HG03066 (cell line): ENCODE measurements around the gene FOXO1.

Source experiments
- ATAC-seq: cut with Tn5 transposase; IDR thresholded peaks from one replicate; pipeline ENCODE4 v1.9.1; 2021; ENCODE audit warnings: low read depth; ENCODE audit not compliant: unreplicated experiment

FOXO1 gene

DNA sequence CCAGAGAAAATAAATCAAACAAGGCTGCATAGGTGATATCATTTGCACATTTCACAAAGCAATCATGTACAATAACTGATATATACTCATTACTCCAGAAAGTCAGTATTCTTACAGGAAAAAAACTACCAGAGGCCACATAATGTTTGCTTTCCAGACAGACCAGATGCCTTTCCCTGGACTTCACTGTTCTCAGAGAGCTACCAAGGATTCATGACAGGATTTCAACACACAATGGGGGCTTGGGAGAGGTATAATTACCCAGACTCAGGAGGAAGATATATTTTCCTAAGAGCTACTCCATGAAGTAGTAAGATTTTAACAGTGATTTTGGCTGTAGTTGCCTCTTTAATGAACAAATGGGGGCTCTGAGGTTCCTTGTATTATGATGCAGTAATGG, 110.0 kb downstream of the FOXO1 start:
- ATAC-seq: no peak

DNA sequence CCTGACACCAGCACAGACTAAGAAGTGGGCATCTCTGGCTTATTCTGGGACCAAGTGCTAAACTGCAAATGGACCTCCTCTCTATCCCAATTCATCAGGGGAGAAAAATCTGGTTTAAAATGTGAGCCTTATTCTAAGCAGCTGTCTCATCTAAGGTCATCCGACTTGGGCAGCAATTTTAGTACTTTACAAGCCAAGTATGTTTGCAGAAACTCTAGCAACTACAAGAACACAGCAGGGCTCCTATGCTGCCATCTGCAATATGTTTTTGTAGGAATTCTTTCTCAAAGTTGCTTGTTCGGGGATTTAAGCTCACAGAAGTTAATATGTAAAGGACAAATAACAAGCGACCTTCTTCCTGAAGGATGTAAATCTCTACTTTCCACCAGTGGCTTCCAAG, 113.1 kb downstream of the FOXO1 start:
- ATAC-seq: no peak

DNA sequence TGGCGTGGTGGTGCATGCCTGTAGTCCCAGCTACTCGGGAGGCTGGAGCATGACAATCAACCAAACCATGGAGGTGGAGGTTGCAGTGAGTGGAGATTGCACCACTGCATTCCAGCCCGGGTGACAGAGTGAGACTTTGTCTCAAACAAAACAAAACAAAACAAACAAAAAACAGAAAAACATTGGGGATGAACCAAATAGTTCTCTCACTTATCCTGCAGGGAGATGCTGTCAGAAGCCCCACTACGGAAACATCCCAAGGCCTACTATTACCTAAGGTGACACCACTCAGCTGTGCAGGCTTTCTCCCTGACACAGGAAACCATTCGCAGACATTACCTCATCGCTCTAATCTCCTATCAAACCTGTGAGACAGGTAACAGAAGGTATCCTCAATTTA, 113.5 kb downstream of the FOXO1 start:
- no peak for ATAC-seq

DNA sequence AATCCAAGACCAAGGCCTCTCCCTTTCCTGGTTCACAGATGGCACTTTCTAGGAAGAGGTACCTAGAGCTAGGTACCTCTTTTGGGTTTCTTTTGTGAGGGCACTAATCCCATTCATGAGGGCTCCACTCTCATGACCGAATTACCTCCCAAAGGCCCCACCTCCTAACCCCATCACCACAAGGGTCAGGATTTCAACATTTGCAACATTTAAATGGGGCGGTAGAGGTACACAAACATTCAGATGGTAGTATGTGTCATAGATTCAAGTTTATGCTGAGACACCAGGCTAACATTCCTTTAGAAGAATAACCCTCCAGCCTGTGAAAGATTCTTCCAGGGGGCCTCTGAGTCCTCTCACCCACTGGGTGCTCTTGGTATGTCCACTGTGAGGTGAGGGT, 116.3 kb downstream of the FOXO1 start:
- no peak for ATAC-seq

DNA sequence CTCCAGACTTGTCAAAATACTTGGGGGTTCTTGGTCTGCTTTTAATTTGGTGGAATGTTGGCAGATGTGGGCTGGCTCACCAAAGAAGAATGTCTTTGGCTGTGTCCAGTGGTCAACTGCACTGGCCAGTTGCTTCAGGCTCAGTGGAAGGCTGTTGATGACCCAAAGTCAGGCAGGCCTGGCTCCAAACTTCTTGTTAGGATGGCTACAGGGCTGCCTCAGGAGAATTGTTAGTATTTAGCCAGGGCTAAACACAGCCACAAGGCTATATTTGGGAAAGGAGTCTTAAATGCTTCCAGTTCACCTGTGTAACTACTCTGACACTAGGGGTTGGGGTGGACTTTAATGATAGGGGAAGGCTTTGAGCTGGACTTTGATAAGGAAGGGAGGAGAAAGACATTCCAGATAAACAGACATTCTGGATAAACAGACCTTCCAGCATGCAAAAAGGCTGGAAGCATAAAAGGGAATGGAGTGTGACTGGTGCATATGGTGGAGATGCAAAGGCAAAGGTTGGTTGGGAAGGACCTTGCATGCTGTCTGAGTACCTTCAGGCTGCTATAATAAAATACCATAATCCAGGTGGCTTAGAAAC, 116.8 kb downstream of the FOXO1 start:
- no peak for ATAC-seq

DNA sequence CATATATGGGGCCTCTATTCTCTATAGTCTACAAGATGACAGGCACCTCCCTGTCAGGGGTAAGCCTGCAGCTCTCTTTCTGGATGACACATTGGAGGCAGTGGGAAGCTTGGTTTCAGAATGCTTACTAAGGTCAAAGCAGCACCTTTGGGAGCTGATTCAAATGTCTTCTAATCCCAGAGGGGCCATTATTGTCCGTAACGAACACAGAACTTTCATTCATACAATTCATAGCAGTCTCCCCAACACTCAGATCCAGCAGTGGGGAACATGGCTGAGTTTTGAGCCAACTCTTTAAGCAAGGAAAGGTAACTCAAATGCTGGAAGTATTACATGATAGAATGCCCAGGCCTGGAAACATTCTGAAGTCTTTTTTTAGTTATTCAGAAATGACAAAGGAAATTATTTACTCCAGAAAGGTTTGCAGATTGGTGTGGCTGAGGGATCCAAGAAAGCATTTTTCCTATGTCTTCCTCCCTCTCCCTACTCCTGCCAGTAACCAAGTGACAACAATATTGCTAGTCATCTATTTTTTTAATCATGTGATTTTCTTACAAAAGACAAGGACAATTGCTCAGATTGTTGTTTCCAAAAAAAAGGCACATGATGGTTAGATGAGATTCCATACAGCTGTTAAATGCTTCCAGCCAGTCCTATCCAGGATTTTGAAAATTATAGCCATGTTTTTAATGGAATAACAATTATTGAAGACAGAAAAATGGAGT, 118.7 kb downstream of the FOXO1 start:
- ATAC-seq: no peak

DNA sequence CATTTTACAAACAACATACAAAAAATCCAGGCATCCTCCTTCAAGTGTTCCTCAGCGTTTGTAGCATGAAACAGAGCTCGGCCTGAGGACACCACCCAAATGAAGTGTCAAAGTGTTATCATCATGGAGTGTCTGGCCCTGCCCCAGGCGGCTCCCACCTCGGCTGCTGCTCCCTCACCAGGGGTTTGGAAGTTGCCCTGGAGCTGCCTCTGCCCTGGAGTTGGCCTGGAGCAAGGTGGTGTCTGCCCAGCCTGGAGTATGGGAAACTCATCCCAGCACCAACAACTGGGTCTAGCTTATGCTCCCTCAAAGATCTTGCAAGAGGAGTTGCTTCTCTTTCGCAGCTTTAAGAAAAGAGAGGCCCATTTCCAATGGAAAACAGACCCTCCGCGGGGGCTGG, 120.4 kb downstream of the FOXO1 start:
- ATAC-seq: no peak

DNA sequence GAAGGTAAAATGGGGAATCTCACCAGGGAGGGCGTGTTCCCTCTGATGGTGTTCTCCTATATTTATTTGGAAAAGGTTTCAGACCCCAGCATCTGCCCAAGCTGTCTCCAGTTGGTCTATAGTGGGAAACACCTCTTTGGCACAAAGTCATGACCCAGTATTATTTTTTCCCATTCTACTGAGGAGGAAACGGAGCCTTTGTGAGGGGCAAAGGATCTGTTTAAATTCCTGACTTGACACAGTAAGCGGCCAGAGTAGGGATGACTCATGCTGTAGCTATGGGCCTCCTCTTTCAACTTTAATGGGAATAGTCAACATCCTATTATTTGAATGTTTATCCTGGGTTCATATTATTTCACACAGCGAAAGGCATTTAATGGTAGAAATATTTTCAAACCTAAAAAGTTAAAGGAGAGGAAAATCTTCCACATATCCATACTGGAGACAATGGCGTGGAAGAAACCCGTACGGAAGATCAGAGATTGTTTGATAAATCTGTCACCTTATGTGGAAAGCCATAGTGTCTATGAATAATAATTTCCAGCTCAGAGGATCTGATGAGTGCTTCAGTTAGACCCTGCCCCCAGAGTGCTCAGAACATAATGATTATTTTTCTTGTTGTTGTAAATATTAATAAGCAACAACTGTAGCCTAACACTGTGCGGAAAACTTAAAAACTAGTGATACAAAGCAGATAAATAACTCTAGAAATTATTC, 126.0 kb downstream of the FOXO1 start:
- ATAC-seq: no peak

DNA sequence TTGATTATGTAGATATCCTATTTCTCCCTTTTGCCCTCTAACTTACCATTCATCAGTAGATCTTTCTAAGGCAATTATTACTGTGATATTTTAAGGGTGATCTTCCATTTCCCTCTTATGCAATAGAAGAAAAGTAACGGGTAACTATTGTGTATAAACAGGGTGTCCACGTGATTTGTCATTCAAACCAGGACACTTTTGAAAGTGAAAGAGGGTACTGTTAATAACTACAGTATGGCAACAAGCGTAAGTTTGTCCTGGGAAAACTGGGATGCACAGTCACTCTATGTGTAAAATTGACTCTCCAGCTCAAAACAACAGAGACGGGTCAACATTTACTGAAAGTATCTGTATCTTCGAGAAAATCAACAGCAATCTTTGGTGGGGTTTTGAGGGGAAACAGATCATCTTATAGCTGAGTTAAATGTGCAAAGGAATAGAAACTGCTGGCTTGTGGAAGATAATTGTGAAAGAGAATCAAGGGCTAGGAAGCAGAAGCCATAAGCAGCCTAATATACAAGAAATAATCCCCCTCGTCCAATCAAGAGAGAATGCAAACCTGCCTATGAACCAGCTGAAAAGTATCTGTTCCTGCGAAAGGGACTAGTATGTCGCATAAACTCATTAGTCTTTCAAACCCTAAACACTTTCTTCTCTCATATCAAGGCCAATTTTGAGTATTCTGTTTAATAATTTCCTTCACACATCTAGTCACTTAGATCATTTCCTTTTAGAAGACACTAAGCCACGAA, 126.7 kb downstream of the FOXO1 start:
- no peak for ATAC-seq

DNA sequence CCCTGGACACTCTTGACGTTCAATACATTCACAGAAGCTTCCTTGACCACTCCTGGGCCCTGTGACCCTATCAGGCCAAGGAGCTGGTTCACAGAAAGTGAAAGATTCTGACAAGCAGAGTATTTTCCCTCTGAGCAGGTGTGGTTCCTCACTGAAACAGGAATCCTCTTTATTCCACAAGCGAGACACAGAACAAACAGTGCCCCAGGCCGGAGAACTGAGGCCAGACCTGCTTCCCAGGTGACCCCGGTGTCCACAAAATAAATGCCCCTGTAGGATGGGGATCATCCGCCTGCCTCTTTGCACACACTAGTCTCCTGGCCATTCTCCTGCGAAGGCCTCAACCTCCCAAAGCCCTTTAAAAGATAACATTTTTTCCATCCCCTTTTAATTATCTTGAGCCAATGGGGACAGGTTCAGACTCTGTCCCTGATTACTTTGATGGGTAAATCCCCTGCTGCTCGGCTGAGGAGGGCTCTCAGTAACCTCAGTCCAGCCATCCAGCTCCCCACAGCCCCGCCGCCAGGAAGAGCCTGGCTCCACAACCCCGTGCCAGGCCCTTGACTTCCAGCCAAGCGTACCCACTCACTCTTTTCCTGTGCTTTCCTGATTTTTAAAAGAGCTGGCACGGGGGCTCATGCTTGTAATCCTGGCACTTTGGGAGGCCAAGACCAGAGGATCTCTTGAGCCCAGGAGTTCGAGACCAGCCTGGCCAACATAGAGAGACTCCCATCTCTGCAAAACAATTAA, 129.1 kb downstream of the FOXO1 start:
- no peak for ATAC-seq

DNA sequence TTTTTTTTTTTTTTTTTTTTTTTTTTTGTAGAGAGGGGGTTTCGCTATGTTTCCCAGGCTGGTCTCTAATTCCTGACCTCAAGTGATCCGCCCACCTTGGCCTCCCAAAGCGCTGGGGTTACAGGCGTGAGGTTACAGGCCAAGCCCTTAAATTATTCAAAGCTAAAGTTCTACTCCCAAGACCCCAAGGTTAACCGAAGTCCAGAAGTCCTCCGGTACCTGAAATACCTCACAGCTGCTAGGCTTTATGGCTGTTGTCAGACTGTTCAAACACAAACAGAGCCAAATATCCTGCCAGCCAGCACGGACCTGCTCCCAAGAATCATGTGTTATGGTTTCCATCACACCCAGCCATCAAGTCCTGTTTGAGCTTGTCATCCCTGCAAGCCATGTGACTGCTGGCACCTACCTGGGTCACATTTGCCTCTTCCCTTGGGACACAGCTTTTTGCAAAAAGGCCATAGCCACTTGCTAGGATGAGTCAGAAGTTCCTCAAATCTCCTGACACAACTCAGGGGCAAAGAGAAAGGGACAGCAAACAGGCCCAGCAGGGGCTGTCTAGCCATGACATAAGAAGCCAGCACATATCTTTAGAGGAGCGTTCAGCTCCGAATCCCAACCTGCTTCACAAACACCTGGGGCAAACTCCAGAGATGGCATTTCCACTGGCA, 129.9 kb downstream of the FOXO1 start:
- ATAC-seq: no peak

DNA sequence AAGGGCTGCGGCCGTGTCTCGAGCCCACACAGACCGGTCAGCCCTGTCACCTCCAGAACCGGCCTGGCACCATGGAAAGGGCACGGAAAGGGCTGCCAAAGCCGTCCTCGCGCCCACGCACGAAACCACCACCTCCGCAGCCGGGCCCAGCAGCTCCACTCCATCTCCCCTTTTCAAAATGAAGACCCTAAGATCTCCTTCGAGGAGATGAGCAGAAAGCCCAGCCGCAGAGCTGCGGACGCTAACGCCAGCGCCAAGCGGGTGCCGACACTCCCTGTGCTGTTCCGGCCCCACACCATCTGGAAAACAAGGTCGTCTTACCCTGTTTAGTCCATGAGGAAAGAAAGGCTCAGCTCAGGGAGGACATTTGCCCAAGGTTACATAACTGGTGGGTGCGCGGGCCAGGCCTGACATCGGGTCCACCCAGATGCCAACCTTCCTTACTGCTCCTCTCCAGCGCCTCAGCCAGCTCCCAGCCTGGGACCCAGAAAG, 131.1 kb downstream of the FOXO1 start:
- no peak for ATAC-seq

DNA sequence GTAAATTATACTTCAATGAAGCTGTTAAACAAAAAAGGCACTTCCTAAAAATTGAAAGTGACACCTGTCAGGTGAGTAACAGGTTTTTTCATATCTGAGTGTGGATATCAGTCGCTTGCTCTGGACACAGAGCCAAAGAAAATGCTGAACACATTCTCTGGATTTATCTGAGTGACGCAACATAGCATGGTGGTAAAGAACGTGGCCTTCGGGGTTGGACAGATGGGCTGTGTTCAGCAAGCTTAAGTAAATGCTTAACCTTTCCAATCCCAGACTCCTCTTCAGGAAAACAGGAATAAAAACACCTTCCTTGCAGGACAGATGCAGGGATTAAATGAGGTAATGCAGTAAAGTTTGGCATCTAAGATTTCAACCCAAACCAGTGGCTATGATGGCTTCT, 132.0 kb downstream of the FOXO1 start:
- no peak for ATAC-seq

DNA sequence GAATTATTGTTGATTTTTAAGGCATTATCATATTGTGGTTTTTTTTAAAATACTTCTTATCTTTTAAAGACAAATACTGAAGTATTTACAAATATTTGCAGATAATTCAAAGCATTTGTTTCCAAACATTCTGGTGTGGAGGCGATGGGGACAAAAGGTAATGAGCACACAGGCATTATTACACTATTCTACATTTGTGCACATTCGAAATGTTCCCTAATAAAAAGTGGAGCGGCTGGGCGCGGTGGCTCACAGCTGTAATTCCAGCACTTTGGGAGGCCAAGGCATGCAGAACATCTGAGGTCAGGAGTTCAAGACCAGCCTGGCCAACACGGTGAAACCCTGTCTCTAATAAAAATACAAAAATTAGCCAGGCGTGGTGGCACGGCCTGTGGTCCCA, 133.4 kb downstream of the FOXO1 start:
- no peak for ATAC-seq

DNA sequence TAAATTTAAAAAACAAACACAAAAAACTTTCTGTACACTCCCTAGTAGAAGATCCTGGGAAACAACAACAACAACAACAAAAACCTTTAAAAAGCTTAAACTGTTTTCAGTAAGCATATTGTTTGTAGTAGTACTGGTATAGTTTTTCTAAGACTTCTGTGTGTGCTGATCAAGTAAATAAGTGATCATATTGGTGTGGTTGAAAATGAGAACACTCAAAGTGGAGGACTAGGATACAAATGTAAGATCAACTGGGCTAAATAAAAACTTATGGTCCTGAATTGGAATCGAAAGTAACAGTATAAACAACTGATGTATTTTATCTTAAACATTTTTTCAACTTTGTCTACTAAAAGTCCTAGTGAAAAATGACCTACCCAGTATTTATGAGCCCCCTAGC, 135.5 kb downstream of the FOXO1 start:
- peak; percentile 52 for ATAC-seq

DNA sequence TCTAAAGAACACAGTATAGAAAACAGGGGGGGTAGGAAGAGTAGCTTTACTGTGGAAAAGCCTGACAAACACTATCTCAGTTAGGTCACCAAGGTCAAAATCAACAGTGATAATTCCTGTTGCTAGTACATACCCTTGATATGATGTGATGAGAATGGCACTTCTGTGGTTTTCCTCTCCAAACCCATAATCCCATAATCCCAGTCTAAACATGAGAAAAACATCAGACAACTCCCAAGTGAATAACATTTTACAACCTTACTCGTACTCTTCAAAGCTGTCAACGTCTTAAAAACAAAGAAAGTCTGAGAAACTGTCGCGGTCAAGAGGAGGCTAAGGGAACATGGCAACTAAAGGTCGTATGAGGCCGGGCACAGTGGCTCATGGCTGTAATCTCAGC, 137.6 kb downstream of the FOXO1 start:
- ATAC-seq: no peak

DNA sequence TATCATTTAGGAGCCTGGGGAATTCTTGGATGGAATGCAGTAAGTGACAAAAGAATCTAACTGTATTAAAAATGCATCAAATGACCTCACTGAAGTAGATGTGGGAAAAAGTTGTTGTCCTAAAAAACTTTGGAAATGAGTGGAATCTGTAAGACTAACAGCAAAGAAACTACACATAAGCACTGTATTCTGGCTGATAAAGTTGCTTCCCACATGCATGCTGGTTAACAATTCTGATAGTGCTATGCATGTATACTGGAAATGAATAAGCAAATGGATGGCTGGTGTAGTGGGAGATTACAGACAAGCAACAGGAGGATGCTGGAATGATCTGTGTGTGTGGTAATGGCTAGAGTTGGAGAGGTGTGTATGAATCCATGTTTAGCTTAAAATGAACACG, 138.5 kb downstream of the FOXO1 start:
- no peak for ATAC-seq

DNA sequence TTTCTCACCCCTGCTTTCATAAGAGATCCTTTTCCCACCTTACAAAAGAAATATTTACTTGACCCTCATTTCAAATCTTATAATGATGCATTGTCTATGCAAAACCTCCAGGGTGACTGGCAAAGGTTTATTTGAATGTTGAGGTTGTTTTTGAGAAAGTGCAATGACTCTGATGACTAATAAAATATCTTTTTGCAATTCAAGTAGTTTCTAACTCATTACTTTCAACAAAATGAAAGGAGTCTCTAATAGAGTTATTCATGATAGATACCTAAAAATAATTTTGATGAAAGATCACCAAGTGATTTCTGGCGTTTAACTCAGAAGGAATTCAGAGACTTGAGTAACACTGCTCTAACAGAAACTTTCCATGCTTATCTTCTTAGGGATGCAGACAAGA, 144.2 kb downstream of the FOXO1 start:
- ATAC-seq: no peak

DNA sequence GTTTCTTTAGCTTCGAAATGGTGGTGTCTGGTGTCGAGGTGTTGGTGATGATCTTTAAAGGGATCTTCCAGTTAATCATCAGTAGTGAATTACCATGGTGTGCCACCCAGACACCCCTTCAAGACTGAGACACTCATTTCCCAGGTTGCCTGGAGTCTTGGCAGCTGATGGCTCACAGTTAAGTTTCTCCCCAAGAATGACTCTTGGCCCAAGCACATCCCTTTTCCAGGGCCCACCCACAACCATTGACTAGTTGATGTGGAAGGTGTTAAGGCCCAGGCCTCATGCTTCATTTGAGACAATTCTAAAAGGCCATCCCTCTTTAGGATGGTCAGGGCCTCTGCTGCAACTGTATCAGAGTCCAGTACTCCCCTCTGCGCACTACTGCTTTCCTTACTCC, 145.5 kb downstream of the FOXO1 start:
- no peak for ATAC-seq

DNA sequence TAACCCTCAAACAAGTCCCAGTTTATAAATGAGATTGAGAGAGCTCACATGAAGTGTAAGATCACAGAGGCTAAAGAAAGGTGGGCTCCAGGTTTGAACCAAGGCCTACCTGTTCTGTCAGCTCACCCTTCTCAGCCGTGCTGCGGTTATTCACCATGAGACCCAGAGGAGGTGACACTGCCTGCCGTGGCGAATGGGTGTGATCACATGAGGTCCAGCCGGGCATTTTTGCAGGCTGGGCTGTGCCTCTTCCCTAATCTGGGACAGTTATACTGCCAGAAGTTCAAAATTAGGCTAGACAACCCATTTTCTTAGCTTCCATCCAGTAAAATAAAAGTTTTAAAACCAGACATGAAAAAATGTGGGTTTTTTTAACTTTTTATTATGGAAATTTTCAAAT, 146.8 kb downstream of the FOXO1 start:
- ATAC-seq: no peak
